Erythroblast (primary cell): ENCODE measurements around the gene POLR1A.

Experiments
- GATA1 ChIP-seq: IDR thresholded peaks from 2 replicates; pipeline ENCODE4 v1.6.1; 2011; ENCODE audit warnings: low read depth, mild to moderate bottlenecking, control low read depth, low read length, moderate library complexity
- POLR2A ChIP-seq: IDR thresholded peaks from 2 replicates; pipeline ENCODE4 v1.6.1; 2011; ENCODE audit warnings: mild to moderate bottlenecking, low read length

- TF ChIP-seq POLR2A (no peak), GATA1 (no peak)
Measured at GRCh38 chr2:86074256-86074655, 31.4 kb downstream of the POLR1A start.
